Cerebellar cortex (tissue), 1 donor: ENCODE results near the gene PCDH10.

Experiments
- DNase-seq: peaks from one replicate; pipeline ENCODE4 v3.0.0-alpha.2; 2015; ENCODE audit warnings: low spot score

Gene PCDH10, protein sequence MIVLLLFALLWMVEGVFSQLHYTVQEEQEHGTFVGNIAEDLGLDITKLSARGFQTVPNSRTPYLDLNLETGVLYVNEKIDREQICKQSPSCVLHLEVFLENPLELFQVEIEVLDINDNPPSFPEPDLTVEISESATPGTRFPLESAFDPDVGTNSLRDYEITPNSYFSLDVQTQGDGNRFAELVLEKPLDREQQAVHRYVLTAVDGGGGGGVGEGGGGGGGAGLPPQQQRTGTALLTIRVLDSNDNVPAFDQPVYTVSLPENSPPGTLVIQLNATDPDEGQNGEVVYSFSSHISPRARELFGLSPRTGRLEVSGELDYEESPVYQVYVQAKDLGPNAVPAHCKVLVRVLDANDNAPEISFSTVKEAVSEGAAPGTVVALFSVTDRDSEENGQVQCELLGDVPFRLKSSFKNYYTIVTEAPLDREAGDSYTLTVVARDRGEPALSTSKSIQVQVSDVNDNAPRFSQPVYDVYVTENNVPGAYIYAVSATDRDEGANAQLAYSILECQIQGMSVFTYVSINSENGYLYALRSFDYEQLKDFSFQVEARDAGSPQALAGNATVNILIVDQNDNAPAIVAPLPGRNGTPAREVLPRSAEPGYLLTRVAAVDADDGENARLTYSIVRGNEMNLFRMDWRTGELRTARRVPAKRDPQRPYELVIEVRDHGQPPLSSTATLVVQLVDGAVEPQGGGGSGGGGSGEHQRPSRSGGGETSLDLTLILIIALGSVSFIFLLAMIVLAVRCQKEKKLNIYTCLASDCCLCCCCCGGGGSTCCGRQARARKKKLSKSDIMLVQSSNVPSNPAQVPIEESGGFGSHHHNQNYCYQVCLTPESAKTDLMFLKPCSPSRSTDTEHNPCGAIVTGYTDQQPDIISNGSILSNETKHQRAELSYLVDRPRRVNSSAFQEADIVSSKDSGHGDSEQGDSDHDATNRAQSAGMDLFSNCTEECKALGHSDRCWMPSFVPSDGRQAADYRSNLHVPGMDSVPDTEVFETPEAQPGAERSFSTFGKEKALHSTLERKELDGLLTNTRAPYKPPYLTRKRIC

DNA sequence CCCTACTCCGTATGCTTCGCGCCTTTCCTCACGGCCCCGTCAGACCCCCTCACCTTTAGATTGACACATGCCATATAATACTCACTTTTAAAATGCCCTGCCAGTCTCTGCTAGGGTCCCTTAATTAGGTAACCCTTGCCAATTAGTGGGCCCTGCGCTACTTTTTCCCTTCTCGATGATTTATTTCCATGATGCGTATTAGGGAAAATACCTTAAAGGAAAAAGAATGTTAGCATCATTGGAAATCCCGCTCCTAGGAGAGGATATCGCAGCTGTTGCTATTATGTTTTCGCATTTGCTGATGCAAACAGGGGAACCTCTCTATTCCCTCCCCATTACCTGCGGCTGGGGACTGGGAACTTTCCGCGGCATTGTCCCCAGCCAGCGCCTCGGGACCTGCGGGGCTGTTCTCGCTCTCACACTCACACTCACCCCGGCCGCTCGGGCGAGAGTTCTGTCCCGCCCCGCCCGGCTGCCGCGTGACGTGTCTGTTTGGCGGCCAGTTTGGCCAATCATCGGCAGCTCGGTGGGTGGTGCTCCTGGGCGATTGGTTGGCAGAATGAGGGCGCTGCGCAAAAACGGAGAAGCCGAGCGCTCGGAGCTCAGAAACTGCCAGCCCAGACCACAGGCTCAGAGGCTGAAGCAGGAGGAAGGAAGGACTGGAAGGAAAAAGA, at the start of gene PCDH10:
Gene PCDH10 (plus strand): TSS at position 605 of the 674 bp plus-strand sequence. CDS start 847 bp downstream, outside the sequence.
- DNase-seq = peak; percentile 49

- DNase-seq = peak; percentile 7
Measured at GRCh38 chr4:133102043-133102442, 47.1 kb upstream of the PCDH10 start.

GRCh38 chr4:133102612-133103409, 46.3 kb upstream of the PCDH10 start:
- no peak for DNase-seq

DNA sequence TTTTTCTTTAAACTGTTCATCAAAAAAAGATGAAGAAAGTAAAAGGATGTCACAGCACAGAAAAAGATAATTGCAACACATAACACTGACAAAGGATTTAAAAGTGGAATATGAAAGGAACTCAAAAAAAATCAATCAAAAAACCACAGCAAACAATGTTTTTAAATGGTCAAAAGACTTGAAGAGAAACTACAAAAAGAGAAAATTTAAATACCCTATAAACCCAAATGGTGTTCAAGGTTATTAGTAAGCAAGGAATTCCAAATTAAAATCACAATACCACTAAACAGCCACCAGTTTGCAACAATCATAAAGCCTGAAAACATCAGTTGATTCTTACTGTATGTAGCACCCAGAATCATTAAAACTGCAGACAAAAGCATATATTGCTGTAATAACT, 36.5 kb upstream of the PCDH10 start:
- DNase-seq = no peak

DNA sequence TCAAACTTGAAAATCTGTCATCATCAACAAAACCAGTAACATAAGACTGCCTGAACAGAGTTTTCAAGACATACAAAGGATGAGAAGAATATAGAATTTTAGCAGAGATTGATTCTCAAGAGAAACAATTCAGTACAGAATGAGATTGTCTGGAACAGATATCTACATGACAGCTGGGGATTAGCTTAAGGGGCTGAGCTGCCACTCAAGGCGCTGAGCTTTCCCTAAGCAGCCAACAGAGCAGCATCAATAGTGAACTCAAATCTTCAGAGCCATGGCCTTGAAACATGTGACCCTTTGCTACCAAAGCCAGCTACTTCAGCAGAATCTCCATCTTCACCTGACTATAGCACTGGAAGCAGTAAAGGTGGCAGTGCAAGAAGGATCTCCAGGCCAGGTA, 24.3 kb upstream of the PCDH10 start:
- DNase-seq = no peak

DNA sequence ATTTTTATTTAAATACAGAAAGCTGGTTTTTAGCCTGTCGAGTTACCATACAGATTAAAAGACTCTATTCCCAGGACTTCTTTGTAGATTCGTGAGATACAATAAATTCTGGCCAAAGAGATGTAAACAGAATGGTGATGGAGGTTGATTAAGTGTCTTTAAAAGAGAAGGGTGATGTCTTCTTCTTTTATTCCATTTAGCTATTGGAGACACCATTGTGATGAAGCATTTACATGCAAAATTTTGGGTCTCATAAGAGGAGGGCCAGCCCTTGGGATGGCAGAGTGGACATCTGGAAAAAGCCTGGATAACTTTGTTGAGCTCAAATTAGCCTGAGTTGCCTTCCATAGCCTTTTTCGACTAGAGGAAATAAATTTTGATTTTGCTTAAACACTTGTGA, 21.6 kb upstream of the PCDH10 start:
- DNase-seq = no peak

DNA sequence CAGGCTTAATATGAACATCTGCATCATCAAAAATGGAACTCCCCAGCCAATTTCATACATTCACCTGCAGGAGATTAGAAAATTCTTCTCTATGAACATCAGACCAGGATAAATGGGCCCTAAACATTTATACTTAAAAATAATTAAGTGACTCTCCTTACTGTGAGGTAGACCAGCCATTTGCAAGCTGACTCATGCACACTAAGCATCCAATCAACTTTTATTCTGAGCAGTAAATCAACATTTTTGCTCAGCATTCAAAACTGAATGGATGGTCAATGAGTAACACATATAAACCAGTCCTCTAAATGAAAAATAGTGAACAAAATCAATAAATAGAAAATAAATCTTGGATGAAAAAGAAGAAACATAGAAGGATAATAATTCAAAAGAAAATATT, 19.9 kb upstream of the PCDH10 start:
- no peak for DNase-seq

DNA sequence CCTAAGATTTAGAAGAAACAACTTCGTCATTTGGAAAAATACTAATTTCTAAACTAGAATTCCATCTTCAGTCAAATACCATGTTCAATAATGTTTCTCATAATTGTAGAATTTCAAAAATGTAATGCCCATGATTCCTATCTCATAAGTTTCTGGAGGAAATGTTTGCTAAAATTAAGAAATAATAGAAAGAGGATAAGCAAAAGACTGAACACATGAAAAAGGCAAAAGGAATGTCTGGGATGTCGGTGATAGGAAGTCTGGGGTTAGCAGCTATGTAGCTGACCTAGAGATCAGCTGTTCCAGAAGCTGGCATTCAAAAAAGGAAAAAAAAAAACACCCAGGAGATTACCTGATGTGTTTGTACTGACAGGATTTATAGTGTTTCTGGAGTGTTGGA, 18.9 kb upstream of the PCDH10 start:
- no peak for DNase-seq

DNA sequence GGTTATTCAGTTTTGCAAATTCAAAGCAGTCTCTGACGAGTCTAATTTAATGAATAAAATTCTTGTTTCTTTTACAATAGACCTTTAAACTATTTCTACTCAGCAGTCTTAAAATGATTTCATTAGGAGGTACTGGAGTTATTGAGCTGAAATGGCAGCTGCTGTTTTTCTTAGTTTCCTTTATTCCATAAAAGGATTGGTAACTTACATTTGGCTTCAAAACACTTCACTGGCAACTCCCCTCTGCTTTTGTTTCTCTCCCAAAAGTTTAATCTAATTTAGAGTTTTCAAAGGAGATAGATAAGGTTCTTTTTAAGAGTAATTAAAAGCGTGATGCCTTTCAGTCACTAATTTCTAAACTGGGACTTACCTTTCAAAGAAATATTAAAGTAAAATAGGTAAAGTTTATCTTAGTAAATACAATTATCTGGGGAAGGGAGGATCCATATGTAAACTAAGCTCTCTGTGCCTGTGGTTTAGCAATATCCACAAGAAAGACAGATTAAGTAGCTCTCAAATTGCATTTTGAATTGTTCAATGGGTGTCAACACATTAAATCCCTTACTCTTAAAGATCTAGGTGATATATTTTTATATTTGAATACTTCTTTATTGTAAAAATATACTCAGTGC, 17.1 kb upstream of the PCDH10 start:
- DNase-seq = no peak

- no peak for DNase-seq
Measured at GRCh38 chr4:133136833-133137232, 12.3 kb upstream of the PCDH10 start.

- DNase-seq = no peak
Measured at GRCh38 chr4:133137571-133137970, 11.5 kb upstream of the PCDH10 start.

- no peak for DNase-seq
Measured at GRCh38 chr4:133143775-133144430, 5.2 kb upstream of the PCDH10 start.

DNA sequence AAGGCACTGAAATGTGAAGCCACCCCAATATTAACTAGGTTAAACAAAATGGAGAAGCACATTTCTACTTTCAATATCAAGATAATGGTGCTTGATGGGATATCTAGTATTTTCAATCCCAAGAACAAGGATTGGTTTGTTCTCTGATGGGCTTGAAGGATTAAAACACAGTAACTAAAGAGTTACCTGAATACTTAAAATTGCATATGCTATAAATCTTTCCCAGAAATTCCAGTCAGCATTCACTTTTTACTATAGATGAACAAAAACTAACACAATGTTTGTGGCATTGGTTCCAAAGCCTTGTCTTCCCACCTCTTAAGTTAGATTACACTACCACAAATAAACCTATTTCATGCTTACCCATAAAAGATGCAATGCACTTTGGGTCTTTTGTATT, 3.9 kb upstream of the PCDH10 start:
- peak; percentile 22 for DNase-seq

GRCh38 chr4:133145758-133146573, 3.1 kb upstream of the PCDH10 start:
- DNase-seq = no peak

DNA sequence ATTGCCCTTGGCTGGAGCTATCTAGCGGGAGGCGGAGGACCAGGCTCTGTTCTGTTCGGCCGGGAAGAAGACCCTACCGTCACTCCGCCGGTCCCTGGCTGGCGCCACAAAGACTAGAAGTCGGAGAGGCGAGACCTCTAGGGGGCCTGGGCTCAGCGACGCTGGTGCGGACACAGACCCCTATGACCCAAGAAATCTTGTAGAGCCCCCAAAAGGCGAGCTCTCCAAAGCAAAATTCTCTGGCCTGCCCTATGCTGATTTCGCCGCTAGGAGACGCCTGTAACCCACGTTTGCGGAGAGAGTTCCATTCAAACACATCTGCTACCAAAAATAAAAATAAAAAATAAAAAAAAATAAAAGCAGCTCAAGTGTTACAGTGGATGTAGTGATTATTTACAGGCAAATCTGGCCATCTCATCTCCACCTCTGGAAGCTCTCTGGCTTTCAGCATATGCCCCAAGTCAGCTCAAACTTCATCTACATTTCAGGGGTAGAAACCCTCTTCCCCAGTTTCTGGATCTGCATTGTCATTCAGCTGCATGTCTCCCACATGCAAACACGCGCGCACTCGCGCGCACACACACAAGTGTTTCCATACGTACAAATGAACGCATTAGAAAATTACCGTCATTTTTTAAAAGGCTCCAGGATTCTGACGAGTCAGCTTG, 2.4 kb upstream of the PCDH10 start:
- peak; percentile 50 for DNase-seq

DNA sequence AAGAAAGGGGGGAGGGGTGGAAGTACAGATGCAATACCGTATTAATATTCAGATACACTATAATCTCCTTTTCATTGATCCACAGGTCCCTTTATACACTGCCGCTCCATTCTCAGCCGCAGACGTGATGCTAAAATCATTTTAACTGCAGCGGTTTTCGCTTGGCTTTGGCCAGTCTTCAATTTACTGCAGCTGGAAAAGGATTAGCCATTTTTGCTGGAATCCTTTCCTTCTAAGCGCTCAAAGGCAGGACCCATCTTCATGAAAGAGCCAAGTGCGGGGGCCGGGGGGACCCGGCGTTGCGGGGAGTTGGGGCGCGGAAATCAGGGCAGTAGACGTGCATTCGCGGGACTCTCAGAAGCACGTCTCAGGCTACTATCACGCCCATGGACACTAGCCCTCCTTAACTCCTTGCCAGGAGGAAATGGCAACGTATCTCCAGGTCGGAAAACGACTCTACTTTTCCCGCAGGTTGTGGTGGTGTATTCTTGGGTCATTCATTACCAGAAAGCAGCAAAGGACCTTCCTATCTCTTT, 1.7 kb upstream of the PCDH10 start:
- DNase-seq = no peak

DNA sequence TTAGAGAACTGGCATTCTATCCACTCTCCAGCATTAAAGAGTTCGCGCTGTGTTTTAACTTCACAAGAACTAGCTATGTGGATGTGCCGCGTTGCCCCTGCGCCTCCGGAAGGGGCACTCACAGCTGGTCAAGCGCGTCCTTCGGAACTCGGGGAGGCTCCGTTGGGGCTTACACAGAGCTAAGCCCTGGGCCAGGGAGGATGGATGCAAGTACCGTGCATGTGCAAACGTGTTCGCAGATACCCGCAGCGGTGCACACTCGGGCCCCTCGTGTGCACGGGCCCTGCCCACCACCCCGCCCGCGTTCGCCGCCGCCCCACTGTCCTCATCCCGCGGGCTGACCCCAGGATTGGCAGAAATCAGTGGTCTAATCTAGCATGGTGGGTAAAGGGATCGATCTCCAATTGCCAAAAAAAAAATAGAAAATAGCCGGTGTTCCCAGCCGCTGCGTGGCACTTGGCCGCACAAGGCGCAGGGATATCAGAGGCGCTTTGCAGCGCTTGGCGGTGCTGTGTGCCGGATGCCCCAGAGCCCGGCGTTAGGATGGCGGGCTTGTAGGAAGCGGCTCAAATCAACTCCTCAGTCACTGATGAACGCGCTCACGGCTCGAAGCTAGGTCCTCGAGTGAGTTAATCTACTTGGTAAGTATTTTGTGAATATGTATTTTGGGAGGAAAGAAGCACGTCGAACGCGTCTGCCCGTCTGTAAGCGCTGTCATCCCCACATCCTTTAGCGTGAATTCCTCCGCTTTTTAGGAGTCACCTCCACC, 989 bp upstream of the PCDH10 start:
- no peak for DNase-seq

- no peak for DNase-seq
Measured at GRCh38 chr4:133149364-133149695, 236 bp downstream of the PCDH10 start.
